Non-pigmented ciliary epithelial cell (primary cell): ENCODE data around the gene M1AP.

ENCODE experiments used
- DNase-seq: peaks from one replicate; pipeline ENCODE4 v3.0.0-alpha.2; 2010; ENCODE audit warnings: low read depth

M1AP gene

GRCh38 chr2:74546004-74546403, 102.1 kb downstream of the M1AP start:
- DNase-seq, result no peak

GRCh38 chr2:74544634-74545033, 103.5 kb downstream of the M1AP start:
- no peak for DNase-seq

- no peak for DNase-seq
These were observed 105.2 kb downstream of the M1AP start for GRCh38 chr2:74542978-74543377.

- DNase-seq, result no peak
These were observed 107.8 kb downstream of the M1AP start for GRCh38 chr2:74540291-74540690.

GRCh38 chr2:74538881-74539339, 109.2 kb downstream of the M1AP start:
- DNase-seq, result no peak

GRCh38 chr2:74537140-74537539, 111.0 kb downstream of the M1AP start:
- no peak for DNase-seq

GRCh38 chr2:74536166-74536950, 111.8 kb downstream of the M1AP start:
- no peak for DNase-seq

GRCh38 chr2:74535440-74535965, 112.6 kb downstream of the M1AP start:
- DNase-seq, result no peak

GRCh38 chr2:74534411-74534810, 113.7 kb downstream of the M1AP start:
- no peak for DNase-seq

- no peak for DNase-seq
These were observed 114.7 kb downstream of the M1AP start for GRCh38 chr2:74533464-74533863.

GRCh38 chr2:74532222-74532621, 115.9 kb downstream of the M1AP start:
- DNase-seq, result no peak

- DNase-seq, result no peak
These were observed 116.5 kb downstream of the M1AP start for GRCh38 chr2:74531666-74532065.

- DNase-seq, result no peak
These were observed 117.6 kb downstream of the M1AP start for GRCh38 chr2:74530239-74531187.

GRCh38 chr2:74529357-74530238, 118.5 kb downstream of the M1AP start, which contains the start of the genes AUP1 and HTRA2:
AUP1 (minus strand) TSS chr2:74529706; CDS start chr2:74529629, 77 bp downstream.
HTRA2 (plus strand) TSS chr2:74529933; CDS start chr2:74530007, 74 bp downstream.
- DNase-seq, result peak; percentile 96

- no peak for DNase-seq
These were observed 119.4 kb downstream of the M1AP start for GRCh38 chr2:74528600-74529356.

GRCh38 chr2:74527741-74528140, 120.4 kb downstream of the M1AP start:
- DNase-seq, result no peak

- DNase-seq, result no peak
These were observed 121.4 kb downstream of the M1AP start for GRCh38 chr2:74526649-74527230.

- no peak for DNase-seq
These were observed 122.1 kb downstream of the M1AP start, which contains the start of gene DQX1 for GRCh38 chr2:74525717-74526648. DQX1 (minus strand) TSS chr2:74526231; CDS start chr2:74525729, 502 bp downstream.
